Panc1 (cell line): Measurements from ENCODE around the gene TMEM164. TPM values are rescaled to one million over a fixed set of nuclear protein-coding genes. Genes with fewer than 3 reads are reported as not detected.

Experiments
- ATAC-seq: fragments of 200-7000 bp; cut with Tn5 transposase; 2 replicates; pipeline ENCODE4 v1.9.1; 2020; ENCODE audit warnings: mild to moderate bottlenecking, moderate library complexity
- BruUV-seq: library from RNA; stranded (reverse); fragments of 400-500 nt; replicated peaks from 2 replicates; lab custom pipeline; 2021; lab: Mats Ljungman, UMichigan
- CTCF ChIA-PET: fragments of 300-600 bp; sonication (Branson Sonifier 250); formaldehyde crosslinking; loops from one replicate; lab custom pipeline; 2022; ENCODE audit warnings: antibody characterized with exemption; lab: Charles Lee
- POLR2A ChIA-PET: fragments of 300-600 bp; sonication (Branson Sonifier 250); formaldehyde crosslinking; loops from one replicate; lab custom pipeline; 2022; ENCODE audit warnings: antibody characterized with exemption; lab: Charles Lee
- DNase-seq: peaks from one replicate; pipeline ENCODE4 v3.0.0-alpha.2; 2010; ENCODE audit warnings: low read depth, low spot score
- H3K27ac ChIP-seq: 2 replicates; pipeline ENCODE4 v1.5.1; 2011; ENCODE audit warnings: mild to moderate bottlenecking, low read length, inconsistent platforms
- H3K27me3 ChIP-seq: fragments of 200-500 bp; sonication (Bioruptor generic); 2 replicates; pipeline ENCODE4 v1.6.0; 2014; ENCODE audit warnings: low read length, inconsistent platforms; ENCODE audit not compliant: control insufficient read depth, insufficient read depth
- H3K36me3 ChIP-seq: fragments of 200-500 bp; sonication (Bioruptor generic); 2 replicates; pipeline ENCODE4 v1.5.1; 2014; ENCODE audit warnings: inconsistent platforms, mild to moderate bottlenecking, low read length, moderate library complexity; ENCODE audit not compliant: control insufficient read depth, insufficient read depth
- H3K4me1 ChIP-seq: 2 replicates; pipeline ENCODE4 v1.5.1; 2011; ENCODE audit warnings: inconsistent platforms, mild to moderate bottlenecking, low read length, moderate library complexity; ENCODE audit not compliant: control insufficient read depth, insufficient read depth
- H3K4me3 ChIP-seq, 2 experiments: 2 replicates each; pipeline ENCODE4 v1.5.1; 2011 to 2012; ENCODE audit warnings: low read depth in 2 of 2, low read length in 2 of 2, mild to moderate bottlenecking in 2 of 2, inconsistent platforms in 1 of 2, moderate library complexity in 1 of 2
- H3K9me3 ChIP-seq: fragments of 200-500 bp; sonication (Bioruptor generic); 2 replicates; pipeline ENCODE4 v1.5.1; 2014; ENCODE audit warnings: low read depth, mild to moderate bottlenecking, inconsistent platforms, low read length, moderate library complexity; ENCODE audit not compliant: control insufficient read depth, insufficient read depth
- POLR2AphosphoS5 ChIP-seq: IDR thresholded peaks from 2 replicates; pipeline ENCODE4 v1.6.1; 2012; ENCODE audit warnings: mild to moderate bottlenecking, low read depth, low read length, moderate library complexity
- REST ChIP-seq, 2 experiments: IDR thresholded peaks; 2 replicates each; pipeline ENCODE4 v1.6.1; 2011 to 2012; ENCODE audit warnings: low read depth in 2 of 2, control low read depth in 1 of 2, low read length in 1 of 2, mild to moderate bottlenecking in 1 of 2, moderate library complexity in 1 of 2; ENCODE audit not compliant: insufficient read depth in 1 of 2
- SIN3A ChIP-seq: IDR thresholded peaks from 2 replicates; pipeline ENCODE4 v1.6.1; 2012; ENCODE audit warnings: low read depth, mild to moderate bottlenecking, low read length, moderate library complexity, borderline replicate concordance; ENCODE audit not compliant: insufficient read depth
- TCF7L2 ChIP-seq: IDR thresholded peaks from 2 replicates; pipeline ENCODE4 v1.6.1; 2011; ENCODE audit warnings: mild to moderate bottlenecking, low read depth, low read length, inconsistent platforms
- in situ Hi-C: cut with HindIII; loops from 2 replicates; pipeline ENCODE4 v1.10.0; 2016; ENCODE audit warnings: low sequenced_read_pairs, low pct_unique_long_range_greater_than_20kb
- intact Hi-C: fragments of 100-400 bp; cut with micrococcal nuclease; formaldehyde crosslinking; loops from one replicate; pipeline ENCODE4 v1.10.0; 2022; ENCODE audit not compliant: unreplicated experiment
- total RNA-seq: library from RNA; stranded (reverse); gene quantifications from one replicate; pipeline ENCODE4 v1.2.1, GENCODE V29; 2021; ENCODE audit not compliant: unreplicated experiment
- TF ChIP-seq, protein P1 (sequence below): fragments of 450-650 bp; IDR thresholded peaks from 2 replicates; pipeline ENCODE4 v1.5.1; 2017; ENCODE audit warnings: mild to moderate bottlenecking

TMEM164 gene
- total RNA-seq, 1 experiment from 2014 or later, result 32.8 TPM

- no peaks in the 10 kb centered on the region for H3K27me3 ChIP-seq
- no peak overlapping the region for H3K27ac ChIP-seq
- BruUV-seq, result no TSS peak
- in situ Hi-C loops, result no loop called here
- DNase-seq (no peak), ATAC-seq (no peak)
- H3K9me3 ChIP-seq, result no peaks in the 10 kb centered on the region
- no peaks in the 10 kb centered on the region for H3K36me3 ChIP-seq
- H3K4me3 ChIP-seq, result no peak overlapping the region
- ChIA-PET CTCF (no interaction called here), POLR2A (no interaction called here)
- no peaks in the 10 kb centered on the region for H3K4me1 ChIP-seq
- intact Hi-C loops, result no loop called here
- TF ChIP-seq TCF7L2, result no peak
- TF ChIP-seq SIN3A, result no peak
- TF ChIP-seq, protein P1, sequence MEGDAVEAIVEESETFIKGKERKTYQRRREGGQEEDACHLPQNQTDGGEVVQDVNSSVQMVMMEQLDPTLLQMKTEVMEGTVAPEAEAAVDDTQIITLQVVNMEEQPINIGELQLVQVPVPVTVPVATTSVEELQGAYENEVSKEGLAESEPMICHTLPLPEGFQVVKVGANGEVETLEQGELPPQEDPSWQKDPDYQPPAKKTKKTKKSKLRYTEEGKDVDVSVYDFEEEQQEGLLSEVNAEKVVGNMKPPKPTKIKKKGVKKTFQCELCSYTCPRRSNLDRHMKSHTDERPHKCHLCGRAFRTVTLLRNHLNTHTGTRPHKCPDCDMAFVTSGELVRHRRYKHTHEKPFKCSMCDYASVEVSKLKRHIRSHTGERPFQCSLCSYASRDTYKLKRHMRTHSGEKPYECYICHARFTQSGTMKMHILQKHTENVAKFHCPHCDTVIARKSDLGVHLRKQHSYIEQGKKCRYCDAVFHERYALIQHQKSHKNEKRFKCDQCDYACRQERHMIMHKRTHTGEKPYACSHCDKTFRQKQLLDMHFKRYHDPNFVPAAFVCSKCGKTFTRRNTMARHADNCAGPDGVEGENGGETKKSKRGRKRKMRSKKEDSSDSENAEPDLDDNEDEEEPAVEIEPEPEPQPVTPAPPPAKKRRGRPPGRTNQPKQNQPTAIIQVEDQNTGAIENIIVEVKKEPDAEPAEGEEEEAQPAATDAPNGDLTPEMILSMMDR, result no peak
- TF ChIP-seq POLR2AphosphoS5, result no peak
- TF ChIP-seq REST (IDR thresholded peaks at IDR 0.05; ENCODE audit: insufficient read depth in 1 of 2, low read depth in 2 of 2, low read length in 1 of 2), result no peak
These were observed 167.1 kb downstream of the TMEM164 start for GRCh38 chrX:110170029-110170428.

- H3K9me3 ChIP-seq, result no peaks in the 10 kb centered on the region
- in situ Hi-C loops, result no loop called here
- ChIA-PET POLR2A (no interaction called here), CTCF (interaction anchor here (0.6 kb wide), 1 partner anchor 1265 kb away, joined by 4 read pairs; no protein-coding TSS in a partner anchor)
- BruUV-seq, result no TSS peak
- H3K36me3 ChIP-seq, result no peaks in the 10 kb centered on the region
- TF ChIP-seq TCF7L2 (no peak), POLR2AphosphoS5 (no peak)
- H3K4me3 ChIP-seq, result no peak overlapping the region
- H3K27ac ChIP-seq, result no peak overlapping the region
- ATAC-seq, result no peak
- no peak for DNase-seq
- intact Hi-C loops, result no loop called here
- H3K4me1 ChIP-seq, result no peaks in the 10 kb centered on the region
- H3K27me3 ChIP-seq, result no peaks in the 10 kb centered on the region
These were observed 168.5 kb downstream of the TMEM164 start for GRCh38 chrX:110171442-110171841.

GRCh38 chrX:110172215-110172614, 169.3 kb downstream of the TMEM164 start:
- ATAC-seq (no peak), DNase-seq (no peak)
- no peak for TF ChIP-seq POLR2AphosphoS5
- no peak for TF ChIP-seq TCF7L2
- no peak for TF ChIP-seq SIN3A
- TF ChIP-seq REST (IDR thresholded peaks at IDR 0.05; ENCODE audit: insufficient read depth in 1 of 2, low read depth in 2 of 2, low read length in 1 of 2), result no peak
- TF ChIP-seq, protein P1, result no peak
- H3K4me1 ChIP-seq, result no peaks in the 10 kb centered on the region
- no peak overlapping the region for H3K4me3 ChIP-seq
- no peak overlapping the region for H3K27ac ChIP-seq
- BruUV-seq, result no TSS peak
- no peaks in the 10 kb centered on the region for H3K9me3 ChIP-seq
- no peaks in the 10 kb centered on the region for H3K27me3 ChIP-seq
- H3K36me3 ChIP-seq, result no peaks in the 10 kb centered on the region
- POLR2A ChIA-PET, result no interaction called here
- in situ Hi-C loops (no loop called here), intact Hi-C loops (no loop called here)
- CTCF ChIA-PET, result no interaction called here
